HEK293T (cell line): Measurements from ENCODE around the gene ALG8.

Experiments used
- CTCF ChIA-PET: fragments of 350-600 bp; formaldehyde crosslinking; extraction: SDS; loops from one replicate; lab custom pipeline; 2021; ENCODE audit warnings: antibody characterized with exemption, inconsistent platforms; lab: Yijun Ruan, JAX
- POLR2A ChIA-PET: fragments of 350-600 bp; formaldehyde crosslinking; extraction: SDS; loops from one replicate; lab custom pipeline; 2020; ENCODE audit warnings: antibody characterized with exemption, inconsistent platforms; lab: Yijun Ruan, JAX
- DNase-seq: peaks from one replicate; pipeline ENCODE4 v3.0.0; 2012; ENCODE audit warnings: mixed read lengths; ENCODE audit errors: extremely low spot score
- ARNT ChIP-seq: fragments of 450-650 bp; IDR thresholded peaks from 2 replicates; pipeline ENCODE4 v1.6.1; 2017; ENCODE audit warnings: mild to moderate bottlenecking
- BHLHE40 ChIP-seq: fragments of 450-650 bp; IDR thresholded peaks from 2 replicates; pipeline ENCODE4 v1.6.1; 2016; ENCODE audit warnings: mild to moderate bottlenecking, moderate library complexity, borderline replicate concordance
- CTBP1 ChIP-seq: fragments of 450-650 bp; IDR thresholded peaks from 2 replicates; pipeline ENCODE4 v1.6.1; 2016; ENCODE audit warnings: borderline replicate concordance
- ELF4 ChIP-seq: fragments of 450-650 bp; IDR thresholded peaks from 2 replicates; pipeline ENCODE4 v1.6.1; 2017; ENCODE audit warnings: antibody characterized with exemption
- FOXA1 ChIP-seq: fragments of 450-650 bp; IDR thresholded peaks from 2 replicates; pipeline ENCODE4 v1.6.1; 2016; ENCODE audit warnings: mild to moderate bottlenecking
- FOXK2 ChIP-seq: fragments of 450-650 bp; IDR thresholded peaks from 2 replicates; pipeline ENCODE4 v1.6.1; 2016; ENCODE audit warnings: mild to moderate bottlenecking
- FOXM1 ChIP-seq: fragments of 450-650 bp; IDR thresholded peaks from 2 replicates; pipeline ENCODE4 v1.6.1; 2017; ENCODE audit warnings: mild to moderate bottlenecking, borderline replicate concordance
- HDGF ChIP-seq: fragments of 450-650 bp; IDR thresholded peaks from 2 replicates; pipeline ENCODE4 v1.6.1; 2017; ENCODE audit warnings: antibody characterized with exemption, borderline replicate concordance
- L3MBTL2 ChIP-seq: fragments of 450-650 bp; conservative IDR thresholded peaks from 2 replicates; pipeline ENCODE4 v1.6.1; 2016; ENCODE audit warnings: mild to moderate bottlenecking
- LEF1 ChIP-seq: fragments of 450-650 bp; IDR thresholded peaks from 2 replicates; pipeline ENCODE4 v1.6.1; 2017; ENCODE audit warnings: mild to moderate bottlenecking, borderline replicate concordance
- NFRKB ChIP-seq: fragments of 450-650 bp; IDR thresholded peaks from 2 replicates; pipeline ENCODE4 v1.6.1; 2016; ENCODE audit warnings: mild to moderate bottlenecking, moderate library complexity
- PKNOX1 ChIP-seq: fragments of 450-650 bp; IDR thresholded peaks from 2 replicates; pipeline ENCODE4 v1.6.1; 2016
- SP1 ChIP-seq: fragments of 450-650 bp; IDR thresholded peaks from 2 replicates; pipeline ENCODE4 v1.6.1; 2017
- SUZ12 ChIP-seq: fragments of 450-650 bp; IDR thresholded peaks from 2 replicates; pipeline ENCODE4 v1.6.1; 2016; ENCODE audit warnings: mild to moderate bottlenecking
- TARDBP ChIP-seq: fragments of 450-650 bp; IDR thresholded peaks from 2 replicates; pipeline ENCODE4 v1.6.1; 2016
- ZNF384 ChIP-seq: fragments of 450-650 bp; IDR thresholded peaks from 2 replicates; pipeline ENCODE4 v1.6.1; 2016

The ALG8 gene

GRCh38 chr11:78170413-78170812, 31.0 kb upstream of the ALG8 start:
- TF ChIP-seq ARNT: no peak
- TF ChIP-seq FOXM1: no peak
- TF ChIP-seq HDGF: no peak
- no peak for TF ChIP-seq ELF4
- TF ChIP-seq SP1: no peak
- CTCF ChIA-PET: no interaction called here
- no peak for DNase-seq
- POLR2A ChIA-PET: no interaction called here

- TF ChIP-seq SP1: no peak
- ChIA-PET CTCF (no interaction called here), POLR2A (interaction anchor here (1.6 kb wide), 1 partner anchor 29 kb away, joined by 7 read pairs; the partner anchor contains the start of gene ALG8)
- DNase-seq: no peak
Observed at GRCh38 chr11:78168539-78169477, 29.4 kb upstream of the ALG8 start.

GRCh38 chr11:78166855-78167469, 27.5 kb upstream of the ALG8 start:
- POLR2A ChIA-PET: no interaction called here
- TF ChIP-seq BHLHE40: no peak
- CTCF ChIA-PET: no interaction called here
- no peak for DNase-seq

GRCh38 chr11:78164471-78164870, 25.0 kb upstream of the ALG8 start:
- DNase-seq: no peak
- TF ChIP-seq NFRKB (no peak), BHLHE40 (no peak), PKNOX1 (no peak), HDGF (no peak), SUZ12 (no peak), ELF4 (no peak), CTBP1 (no peak), TARDBP (no peak), ARNT (no peak), LEF1 (no peak), FOXK2 (no peak), FOXM1 (no peak), FOXA1 (no peak), ZNF384 (no peak), L3MBTL2 (no peak), SP1 (no peak)
- ChIA-PET POLR2A (interaction anchor here (1.8 kb wide), 1 partner anchor 25 kb away, joined by 6 read pairs; the partner anchor contains the start of gene ALG8), CTCF (no interaction called here)

- ChIA-PET POLR2A (no interaction called here), CTCF (no interaction called here)
- no peak for DNase-seq
- TF ChIP-seq ELF4 (no peak), HDGF (no peak), FOXM1 (no peak), PKNOX1 (no peak), BHLHE40 (no peak), TARDBP (no peak), SUZ12 (no peak)
Observed at GRCh38 chr11:78163828-78164227, 24.4 kb upstream of the ALG8 start.

GRCh38 chr11:78161962-78162371, 22.5 kb upstream of the ALG8 start:
- TF ChIP-seq BHLHE40 (no peak), SP1 (no peak), FOXA1 (no peak), ZNF384 (no peak), NFRKB (no peak), PKNOX1 (no peak), SUZ12 (no peak), CTBP1 (no peak), L3MBTL2 (no peak), LEF1 (no peak), TARDBP (no peak), ELF4 (no peak), HDGF (no peak), FOXK2 (no peak), ARNT (no peak)
- ChIA-PET POLR2A (interaction anchor here (1.9 kb wide), 1 partner anchor 22 kb away, joined by 6 read pairs; the partner anchor contains the start of gene ALG8), CTCF (no interaction called here)
- DNase-seq: no peak
